Liver (tissue), 9 donors: ENCODE data around the gene FGFRL1. TPM values are rescaled to one million over a fixed set of nuclear protein-coding genes. Genes with fewer than 3 reads are reported as not detected.

Source experiments
- DNase-seq: peaks from one replicate; pipeline ENCODE4 v3.0.0-alpha.2; 2017; ENCODE audit warnings: low spot score
- H3K27ac ChIP-seq, 2 donors: one replicate each; pipeline ENCODE4 v1.7.0; 2013; ENCODE audit warnings: inconsistent platforms in 2 of 2, low read length in 2 of 2, control low read depth in 1 of 2, low read depth in 1 of 2, mild to moderate bottlenecking in 1 of 2
- H3K27me3 ChIP-seq, 4 donors: one replicate each; pipeline versions ENCODE4 v1.6.1 to v1.7.0; 2013; ENCODE audit warnings: low read length in 3 of 4, inconsistent platforms in 1 of 4, mild to moderate bottlenecking in 1 of 4, moderate library complexity in 1 of 4; ENCODE audit not compliant: control insufficient read depth in 4 of 4, insufficient read depth in 4 of 4
- H3K36me3 ChIP-seq, 4 donors: one replicate each; pipeline versions ENCODE4 v1.6.1 to v1.7.0; 2013; ENCODE audit warnings: low read length in 3 of 4, mild to moderate bottlenecking in 3 of 4, low read depth in 1 of 4, moderate library complexity in 1 of 4; ENCODE audit not compliant: control insufficient read depth in 4 of 4, insufficient read depth in 3 of 4
- H3K4me1 ChIP-seq, 4 donors: one replicate each; pipeline versions ENCODE4 v1.6.1 to v1.7.0; 2013; ENCODE audit warnings: low read length in 3 of 4, mild to moderate bottlenecking in 3 of 4, moderate library complexity in 1 of 4; ENCODE audit not compliant: control insufficient read depth in 4 of 4, insufficient read depth in 4 of 4
- H3K4me3 ChIP-seq, 3 donors: one replicate each; pipeline versions ENCODE4 v1.6.1 to v1.7.0; 2013; ENCODE audit warnings: low read length in 3 of 3, control low read depth in 1 of 3, low read depth in 1 of 3, mild to moderate bottlenecking in 1 of 3
- H3K9ac ChIP-seq, 2 donors: one replicate each; pipeline ENCODE4 v1.7.0; 2013; ENCODE audit warnings: low read length in 2 of 2, mild to moderate bottlenecking in 2 of 2, moderate library complexity in 2 of 2, control low read depth in 1 of 2, low read depth in 1 of 2
- H3K9me3 ChIP-seq, 4 donors: one replicate each; pipeline versions ENCODE4 v1.6.1 to v1.7.0; 2013; ENCODE audit warnings: low read length in 3 of 4; ENCODE audit not compliant: control insufficient read depth in 4 of 4
- EGR1 ChIP-seq, 2 donors: IDR thresholded peaks; 2 replicates each; pipeline ENCODE4 v1.6.1; 2016 to 2018; ENCODE audit warnings: antibody characterized with exemption in 2 of 2, low read depth in 2 of 2
- FOXA1 ChIP-seq: IDR thresholded peaks from 2 replicates; pipeline ENCODE4 v1.6.1; 2016; ENCODE audit warnings: antibody characterized with exemption
- FOXA2 ChIP-seq: IDR thresholded peaks from 2 replicates; pipeline ENCODE4 v1.6.1; 2016; ENCODE audit warnings: antibody characterized with exemption
- GABPA ChIP-seq, 2 donors: IDR thresholded peaks in 1 of 2; conservative IDR thresholded peaks in 1 of 2; 2 replicates each; pipeline ENCODE4 v1.6.1; 2016; ENCODE audit warnings: antibody characterized with exemption in 2 of 2, mild to moderate bottlenecking in 1 of 2, moderate library complexity in 1 of 2
- JUND ChIP-seq, 2 donors: IDR thresholded peaks; 2 replicates each; pipeline ENCODE4 v1.6.1; 2016; ENCODE audit warnings: antibody characterized with exemption in 2 of 2
- NR2F2 ChIP-seq: IDR thresholded peaks from 2 replicates; pipeline ENCODE4 v1.6.1; 2016; ENCODE audit warnings: antibody characterized with exemption
- RAD21 ChIP-seq, 2 donors: IDR thresholded peaks; 2 replicates each; pipeline ENCODE4 v1.6.1; 2016; ENCODE audit warnings: antibody characterized with exemption in 2 of 2, mild to moderate bottlenecking in 2 of 2
- RXRA ChIP-seq, 2 donors: IDR thresholded peaks; 2 replicates each; pipeline ENCODE4 v1.6.1; 2017 to 2018; ENCODE audit warnings: antibody characterized with exemption in 2 of 2, mild to moderate bottlenecking in 1 of 2
- SP1 ChIP-seq: IDR thresholded peaks from 2 replicates; pipeline ENCODE4 v1.6.1; 2018; ENCODE audit warnings: antibody characterized with exemption, mild to moderate bottlenecking
- YY1 ChIP-seq: IDR thresholded peaks from 2 replicates; pipeline ENCODE4 v1.6.1; 2016; ENCODE audit warnings: antibody characterized with exemption, mild to moderate bottlenecking
- WGBS: extraction: QIAGEN DNeasy Blood & Tissue Kit; methylation state at CpG from one replicate; pipeline ENCODE4 v1.1.7; 2013; 5-methylcytosine and 5-hydroxymethylcytosine counted together
- polyA plus RNA-seq, 2 donors: library from polyadenylated mRNA; stranded (reverse) in 1 of 2; unstranded in 1 of 2; fragments of 200-250 nt in 1 of 2; fragments of >200 nt in 1 of 2; fragmentation: Nextera tagmentation in 1 of 2; extraction: Ambion mirVana in 1 of 2; gene quantifications; one replicate each; pipeline versions ENCODE4 v1.2.1 to v1.2.3, GENCODE V29; 2013 to 2015
- total RNA-seq, 2 donors: library from RNA; depleted of rRNA; stranded (reverse); fragments of >200 nt; gene quantifications; one replicate each; pipeline ENCODE4 v1.2.3, GENCODE V29; 2014
- TF ChIP-seq, protein P1 (sequence below): fragments of 150-350 bp; IDR thresholded peaks from 2 replicates; pipeline ENCODE4 v1.5.1; 2017; ENCODE audit warnings: improper control_type of control experiment, low read depth, low read length; ENCODE audit not compliant: missing input control
- TF ChIP-seq, protein P2 (sequence below): IDR thresholded peaks from 2 replicates; pipeline ENCODE4 v1.6.1; 2016; ENCODE audit warnings: antibody characterized with exemption
- TF ChIP-seq, protein P3 (sequence below): IDR thresholded peaks from 2 replicates; pipeline ENCODE4 v1.6.1; 2016; ENCODE audit warnings: antibody characterized with exemption
- TF ChIP-seq, protein P4 (sequence below): IDR thresholded peaks from 2 replicates; pipeline ENCODE4 v1.6.1; 2016; ENCODE audit warnings: antibody characterized with exemption
- donor health status: healthy.
- donor health status: healthy.
- donor health status: healthy.
- donor health status: healthy.
- donor health status: healthy.

FGFRL1 gene
- total and polyA plus RNA-seq, 4 donors = 14.2 to 49.1 (median 22.4) TPM

DNA sequence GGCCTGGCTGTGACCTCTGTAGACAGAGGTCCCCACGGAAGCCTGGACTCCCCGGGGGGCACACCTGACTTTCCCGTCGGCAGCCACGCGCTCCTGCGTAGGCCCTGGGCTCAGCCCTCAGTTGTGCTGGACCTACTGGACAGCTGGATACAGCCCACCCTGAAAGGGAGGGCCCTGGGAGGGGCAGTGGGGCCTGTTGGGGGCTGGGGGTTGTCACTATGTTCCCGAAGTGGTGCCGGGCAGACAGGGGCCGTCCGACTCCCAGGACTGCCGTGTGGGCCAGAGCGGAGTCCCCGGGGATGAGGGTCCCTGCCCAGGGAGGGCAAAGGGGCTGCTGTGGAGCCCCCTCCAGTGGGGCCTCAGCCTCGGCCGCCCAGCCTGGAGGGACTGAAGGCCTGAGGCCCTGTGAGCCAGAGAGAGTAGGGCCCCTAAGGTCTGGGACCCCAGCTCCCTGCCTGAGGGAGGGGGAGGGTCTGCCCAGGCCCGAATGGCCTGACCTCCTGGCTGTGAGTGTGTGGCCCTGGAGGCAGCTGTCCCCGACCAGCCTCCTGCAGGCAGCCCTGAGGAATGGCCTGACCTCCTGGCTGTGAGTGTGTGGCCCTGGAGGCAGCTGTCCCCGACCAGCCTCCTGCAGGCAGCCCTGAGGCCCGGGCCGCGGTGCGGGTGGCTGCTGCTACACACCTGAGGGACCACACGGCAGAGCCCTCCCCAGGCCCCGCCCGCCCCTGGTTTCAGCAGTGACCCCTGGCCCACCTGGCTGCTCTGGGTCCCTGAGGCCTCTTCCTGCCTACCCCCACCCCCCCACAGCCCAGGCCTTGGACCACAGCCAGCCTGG lies 25.8 kb downstream of the FGFRL1 start:
- no peak for DNase-seq
- no peaks in the 10 kb centered on the region for H3K4me1 ChIP-seq
- no peak overlapping the region for H3K4me3 ChIP-seq
- peaks cover 0 to 2% (median 0%) of the 10 kb centered on the region in 4 donors for H3K27me3 ChIP-seq
- H3K36me3 ChIP-seq = no peaks in the 10 kb centered on the region
- H3K9ac ChIP-seq = no peak overlapping the region
- H3K9me3 ChIP-seq = no peaks in the 10 kb centered on the region
- 90% methylated on average over 26 of the region's 26 CpGs for WGBS
- no peak overlapping the region for H3K27ac ChIP-seq
- TF ChIP-seq, protein P1, sequence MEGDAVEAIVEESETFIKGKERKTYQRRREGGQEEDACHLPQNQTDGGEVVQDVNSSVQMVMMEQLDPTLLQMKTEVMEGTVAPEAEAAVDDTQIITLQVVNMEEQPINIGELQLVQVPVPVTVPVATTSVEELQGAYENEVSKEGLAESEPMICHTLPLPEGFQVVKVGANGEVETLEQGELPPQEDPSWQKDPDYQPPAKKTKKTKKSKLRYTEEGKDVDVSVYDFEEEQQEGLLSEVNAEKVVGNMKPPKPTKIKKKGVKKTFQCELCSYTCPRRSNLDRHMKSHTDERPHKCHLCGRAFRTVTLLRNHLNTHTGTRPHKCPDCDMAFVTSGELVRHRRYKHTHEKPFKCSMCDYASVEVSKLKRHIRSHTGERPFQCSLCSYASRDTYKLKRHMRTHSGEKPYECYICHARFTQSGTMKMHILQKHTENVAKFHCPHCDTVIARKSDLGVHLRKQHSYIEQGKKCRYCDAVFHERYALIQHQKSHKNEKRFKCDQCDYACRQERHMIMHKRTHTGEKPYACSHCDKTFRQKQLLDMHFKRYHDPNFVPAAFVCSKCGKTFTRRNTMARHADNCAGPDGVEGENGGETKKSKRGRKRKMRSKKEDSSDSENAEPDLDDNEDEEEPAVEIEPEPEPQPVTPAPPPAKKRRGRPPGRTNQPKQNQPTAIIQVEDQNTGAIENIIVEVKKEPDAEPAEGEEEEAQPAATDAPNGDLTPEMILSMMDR = no peak
- TF ChIP-seq YY1 = no peak
- TF ChIP-seq SP1 = no peak
- TF ChIP-seq EGR1 (IDR thresholded peaks at IDR 0.05; ENCODE audit: low read depth in 2 of 2) = no peak
- no peak for TF ChIP-seq FOXA2
- TF ChIP-seq FOXA1 = no peak

DNA sequence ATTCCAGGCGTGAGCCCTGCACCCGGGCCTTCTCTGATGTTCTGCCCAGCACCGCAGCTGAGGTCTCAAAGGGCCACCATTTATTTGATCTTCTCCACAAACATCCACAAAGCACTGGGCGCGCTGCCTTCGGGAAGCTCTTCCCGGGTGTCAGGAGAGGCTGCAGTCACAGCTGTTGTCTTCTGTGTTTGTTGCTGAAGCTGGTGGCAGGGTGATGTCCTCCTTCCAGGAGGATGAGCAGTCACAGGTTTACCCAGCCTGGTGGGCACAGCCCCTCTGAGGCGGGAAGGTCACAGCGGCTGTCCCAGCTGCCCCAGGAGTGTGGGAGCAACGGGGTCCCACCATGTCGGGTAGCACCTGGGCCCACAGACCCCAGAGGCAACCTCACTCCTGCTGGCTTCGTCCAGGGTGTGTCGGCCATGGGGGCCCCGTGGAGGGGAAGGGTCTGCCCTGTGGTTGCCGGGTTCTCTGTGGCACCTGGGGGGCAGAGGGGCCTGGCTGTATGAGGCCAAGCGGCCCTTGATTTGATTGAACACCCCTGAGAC lies 27.6 kb downstream of the FGFRL1 start:
- TF ChIP-seq GABPA (IDR thresholded peaks at IDR 0.05 in 1 of 2, conservative IDR thresholded peaks at IDR 0.05 in 1 of 2) (no peak), FOXA1 (no peak), JUND (IDR thresholded peaks at IDR 0.05) (no peak), FOXA2 (no peak), YY1 (no peak), EGR1 (IDR thresholded peaks at IDR 0.05; ENCODE audit: low read depth in 2 of 2) (no peak), RAD21 (IDR thresholded peaks at IDR 0.05) (no peak)
- TF ChIP-seq, protein P2, sequence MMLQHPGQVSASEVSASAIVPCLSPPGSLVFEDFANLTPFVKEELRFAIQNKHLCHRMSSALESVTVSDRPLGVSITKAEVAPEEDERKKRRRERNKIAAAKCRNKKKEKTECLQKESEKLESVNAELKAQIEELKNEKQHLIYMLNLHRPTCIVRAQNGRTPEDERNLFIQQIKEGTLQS = no peak
- H3K9me3 ChIP-seq = no peaks in the 10 kb centered on the region
- H3K36me3 ChIP-seq = no peaks in the 10 kb centered on the region
- no peak for DNase-seq
- no peak overlapping the region for H3K9ac ChIP-seq
- no peak overlapping the region for H3K4me3 ChIP-seq
- H3K4me1 ChIP-seq = peaks cover 0 to 2% (median 0%) of the 10 kb centered on the region in 4 donors
- 69% methylated on average over 16 of the region's 16 CpGs for WGBS
- H3K27ac ChIP-seq = no peak overlapping the region
- no peaks in the 10 kb centered on the region for H3K27me3 ChIP-seq

DNA sequence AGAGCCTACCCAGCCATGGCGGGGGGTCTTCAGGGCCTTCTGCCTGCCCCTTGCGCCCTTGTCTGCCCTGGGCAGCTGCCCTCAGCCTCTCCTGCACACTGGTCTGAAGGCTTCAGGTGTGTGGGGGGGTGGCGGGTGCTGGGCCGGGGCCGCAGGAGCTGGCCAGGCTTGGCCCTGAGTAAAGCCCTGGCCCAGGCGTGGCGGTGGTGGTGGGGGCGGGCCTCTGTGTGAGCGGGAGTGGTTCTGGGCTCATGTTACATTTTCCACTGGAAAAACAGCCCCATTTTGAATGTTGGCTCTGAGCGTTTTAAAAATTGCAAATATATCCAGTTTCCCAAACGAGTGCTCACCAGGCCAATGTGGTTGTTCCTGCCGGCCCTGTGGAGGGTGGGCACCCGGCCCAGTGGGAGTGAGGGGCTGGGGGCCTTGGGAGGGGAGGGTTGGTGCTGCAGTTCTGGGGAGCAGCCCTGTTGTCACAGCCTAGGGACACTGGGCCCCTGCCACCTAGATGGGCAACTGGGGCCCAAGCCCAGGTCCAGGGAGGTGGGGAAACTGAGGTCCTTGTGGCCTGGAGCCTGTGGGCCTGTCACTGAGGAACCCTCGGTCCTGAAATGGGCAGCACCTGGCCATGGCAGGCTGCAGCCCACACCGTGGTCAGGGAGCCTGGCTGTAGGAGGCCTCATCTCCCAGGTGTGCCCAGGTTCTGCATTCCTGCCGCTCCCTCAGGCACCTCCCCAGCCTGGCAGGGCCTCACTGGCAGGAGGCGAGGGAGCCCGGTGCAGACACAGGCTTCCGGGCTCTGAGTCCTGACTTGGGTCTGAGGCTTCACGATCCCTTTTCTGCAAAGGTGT lies 28.3 kb downstream of the FGFRL1 start:
- Histone ChIP-seq H3K36me3 (no peaks in the 10 kb centered on the region), H3K27ac (no peak overlapping the region), H3K9me3 (no peaks in the 10 kb centered on the region), H3K9ac (no peak overlapping the region), H3K4me1 (peaks cover 0 to 2% (median 0%) of the 10 kb centered on the region in 4 donors), H3K27me3 (peaks cover 0 to 4% (median 0%) of the 10 kb centered on the region in 4 donors), H3K4me3 (no peak overlapping the region)
- no peak for DNase-seq
- 75% methylated on average over 20 of the region's 20 CpGs for WGBS
- TF ChIP-seq, protein P3, sequence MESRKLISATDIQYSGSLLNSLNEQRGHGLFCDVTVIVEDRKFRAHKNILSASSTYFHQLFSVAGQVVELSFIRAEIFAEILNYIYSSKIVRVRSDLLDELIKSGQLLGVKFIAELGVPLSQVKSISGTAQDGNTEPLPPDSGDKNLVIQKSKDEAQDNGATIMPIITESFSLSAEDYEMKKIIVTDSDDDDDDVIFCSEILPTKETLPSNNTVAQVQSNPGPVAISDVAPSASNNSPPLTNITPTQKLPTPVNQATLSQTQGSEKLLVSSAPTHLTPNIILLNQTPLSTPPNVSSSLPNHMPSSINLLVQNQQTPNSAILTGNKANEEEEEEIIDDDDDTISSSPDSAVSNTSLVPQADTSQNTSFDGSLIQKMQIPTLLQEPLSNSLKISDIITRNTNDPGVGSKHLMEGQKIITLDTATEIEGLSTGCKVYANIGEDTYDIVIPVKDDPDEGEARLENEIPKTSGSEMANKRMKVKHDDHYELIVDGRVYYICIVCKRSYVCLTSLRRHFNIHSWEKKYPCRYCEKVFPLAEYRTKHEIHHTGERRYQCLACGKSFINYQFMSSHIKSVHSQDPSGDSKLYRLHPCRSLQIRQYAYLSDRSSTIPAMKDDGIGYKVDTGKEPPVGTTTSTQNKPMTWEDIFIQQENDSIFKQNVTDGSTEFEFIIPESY = no peak
- TF ChIP-seq GABPA (IDR thresholded peaks at IDR 0.05 in 1 of 2, conservative IDR thresholded peaks at IDR 0.05 in 1 of 2) (no peak), JUND (IDR thresholded peaks at IDR 0.05) (no peak), YY1 (no peak), RAD21 (IDR thresholded peaks at IDR 0.05) (no peak), RXRA (IDR thresholded peaks at IDR 0.05) (no peak), NR2F2 (no peak), SP1 (no peak), FOXA2 (no peak), FOXA1 (no peak), EGR1 (IDR thresholded peaks at IDR 0.05; ENCODE audit: low read depth in 2 of 2) (no peak)
- TF ChIP-seq, protein P4, sequence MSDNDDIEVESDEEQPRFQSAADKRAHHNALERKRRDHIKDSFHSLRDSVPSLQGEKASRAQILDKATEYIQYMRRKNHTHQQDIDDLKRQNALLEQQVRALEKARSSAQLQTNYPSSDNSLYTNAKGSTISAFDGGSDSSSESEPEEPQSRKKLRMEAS = no peak
- TF ChIP-seq, protein P1 = no peak
- TF ChIP-seq, protein P2 = no peak
